CD4-positive, alpha-beta memory T cell (primary cell): ENCODE measurements around the gene PAEP. TPM values are rescaled to one million over a fixed set of nuclear protein-coding genes. Genes with fewer than 3 reads are reported as not detected.

Experiments used
- CTCF ChIA-PET: fragments of 350-600 bp; sonication (Branson Sonifier 250); formaldehyde crosslinking; loops from one replicate; lab custom pipeline; 2021; ENCODE audit warnings: inconsistent platforms; ENCODE audit not compliant: partially characterized antibody; lab: Charles Lee
- POLR2A ChIA-PET: fragments of 350-600 bp; sonication (Branson Sonifier 250); formaldehyde crosslinking; loops from one replicate; lab custom pipeline; 2021; ENCODE audit not compliant: partially characterized antibody; lab: Charles Lee
- DNase-seq, 5 donors: peaks; one replicate each; pipeline versions ENCODE4 v3.0.0 to v3.0.0-alpha.2; 2020 to 2022; ENCODE audit warnings: mixed read lengths in 1 of 5
- H3K27ac ChIP-seq: one replicate; pipeline ENCODE4 v1.7.0; 2013; ENCODE audit warnings: low read depth, low read length
- H3K27me3 ChIP-seq: 2 replicates; pipeline ENCODE4 v1.7.0; 2013; ENCODE audit warnings: mild to moderate bottlenecking, low read length, moderate library complexity; ENCODE audit not compliant: insufficient read depth
- H3K36me3 ChIP-seq: 2 replicates; pipeline ENCODE4 v1.7.0; 2013; ENCODE audit warnings: mild to moderate bottlenecking, low read length, moderate library complexity; ENCODE audit not compliant: insufficient read depth
- H3K4me1 ChIP-seq: 2 replicates; pipeline ENCODE4 v1.7.0; 2013; ENCODE audit warnings: mild to moderate bottlenecking, low read length, moderate library complexity; ENCODE audit not compliant: insufficient read depth
- H3K4me3 ChIP-seq, 2 donors: one replicate each; pipeline ENCODE4 v1.7.0; 2013; ENCODE audit warnings: low read length in 2 of 2, mild to moderate bottlenecking in 1 of 2
- H3K9me3 ChIP-seq, 2 donors: one replicate each; pipeline ENCODE4 v1.7.0; 2013; ENCODE audit warnings: low read length in 2 of 2, control low read depth in 1 of 2; ENCODE audit not compliant: control insufficient read depth in 1 of 2
- H3K27ac Mint-ChIP-seq, 7 donors: one replicate each; pipeline ENCODE4 v1.8.0; 2020 to 2021; ENCODE audit warnings: mixed read lengths in 7 of 7, mild to moderate bottlenecking in 6 of 7, inconsistent platforms in 3 of 7, moderate library complexity in 3 of 7
- H3K27me3 Mint-ChIP-seq, 2 donors: one replicate each; pipeline ENCODE4 v1.8.0; 2020 to 2021; ENCODE audit warnings: mixed read lengths in 2 of 2
- H3K36me3 Mint-ChIP-seq, 2 donors: one replicate each; pipeline ENCODE4 v1.8.0; 2020 to 2021; ENCODE audit warnings: mixed read lengths in 2 of 2, inconsistent platforms in 1 of 2, mild to moderate bottlenecking in 1 of 2
- H3K4me1 Mint-ChIP-seq, 4 donors: one replicate each; pipeline ENCODE4 v1.8.0; 2020 to 2021; ENCODE audit warnings: mixed read lengths in 4 of 4, mild to moderate bottlenecking in 1 of 4
- H3K4me3 Mint-ChIP-seq, 8 donors: one replicate each; pipeline ENCODE4 v1.8.0; 2020 to 2021; ENCODE audit warnings: mixed read lengths in 8 of 8, mild to moderate bottlenecking in 7 of 8, moderate library complexity in 6 of 8, inconsistent platforms in 3 of 8
- H3K9me3 Mint-ChIP-seq, 8 donors: one replicate each; pipeline ENCODE4 v1.8.0; 2020 to 2021; ENCODE audit warnings: mixed read lengths in 8 of 8, mild to moderate bottlenecking in 5 of 8, inconsistent platforms in 3 of 8, moderate library complexity in 1 of 8
- intact Hi-C: fragments of 100-400 bp; cut with micrococcal nuclease; formaldehyde crosslinking; loops from one replicate; pipeline ENCODE4 v1.15.1; 2023
- polyA plus RNA-seq, 2 donors: library from polyadenylated mRNA; unstranded; fragments of 300-500 nt; fragmentation: Illumina TruSeq; gene quantifications; one replicate each; pipeline ENCODE4 v1.2.3, GENCODE V29; 2021
- total RNA-seq, 2 experiments: library from RNA; stranded (reverse); gene quantifications; one replicate each; pipeline ENCODE4 v1.2.3, GENCODE V29; 2021

Gene PAEP
- total and polyA plus RNA-seq, 4 experiments from 2014 or later: not detected

- Histone ChIP-seq H3K4me1 (no peaks in the 10 kb centered on the region), H3K27me3 (no peaks in the 10 kb centered on the region), H3K36me3 (no peaks in the 10 kb centered on the region), H3K4me3 (no peak overlapping the region), H3K27ac (no peak overlapping the region), H3K9me3 (no peaks in the 10 kb centered on the region)
- intact Hi-C loops: no loop called here
- Mint-ChIP-seq H3K9me3 (peaks cover 0 to under 1% (median 0%) of the 10 kb centered on the region in 8 donors), H3K27me3 (peaks cover 2 to 4% of the 10 kb centered on the region in 2 donors), H3K4me3 (no peak overlapping the region), H3K36me3 (no peaks in the 10 kb centered on the region), H3K4me1 (peaks cover 0 to 8% (median 4%) of the 10 kb centered on the region in 4 donors), H3K27ac (no peak overlapping the region)
- CTCF ChIA-PET: no interaction called here
- POLR2A ChIA-PET: no interaction called here
- DNase-seq: no peak
Observed at GRCh38 chr9:135515083-135515951, 46.2 kb upstream of the PAEP start.

GRCh38 chr9:135516132-135516860 is 45.3 kb upstream of the PAEP start:
- Histone ChIP-seq H3K9me3 (no peaks in the 10 kb centered on the region), H3K36me3 (no peaks in the 10 kb centered on the region), H3K4me3 (no peak overlapping the region), H3K4me1 (no peaks in the 10 kb centered on the region), H3K27me3 (no peaks in the 10 kb centered on the region), H3K27ac (no peak overlapping the region)
- Mint-ChIP-seq H3K27ac (no peak overlapping the region), H3K36me3 (no peaks in the 10 kb centered on the region), H3K27me3 (peaks cover 4% of the 10 kb centered on the region in 2 donors), H3K9me3 (no peaks in the 10 kb centered on the region), H3K4me1 (peaks cover 0 to 8% (median 4%) of the 10 kb centered on the region in 4 donors), H3K4me3 (peak overlapping the region in 1 of 8 donors; percentile 11)
- intact Hi-C loops: no loop called here
- no peak for DNase-seq
- ChIA-PET POLR2A (no interaction called here), CTCF (no interaction called here)

GRCh38 chr9:135517407-135517822 is 44.1 kb upstream of the PAEP start:
- Mint-ChIP-seq H3K4me1 (peaks cover 0 to 6% (median 3%) of the 10 kb centered on the region in 4 donors), H3K4me3 (no peak overlapping the region), H3K9me3 (no peaks in the 10 kb centered on the region), H3K36me3 (no peaks in the 10 kb centered on the region), H3K27me3 (peaks cover 4% of the 10 kb centered on the region in 2 donors), H3K27ac (peak overlapping the region in 1 of 7 donors; percentile 25)
- intact Hi-C loops: no loop called here
- no peaks in the 10 kb centered on the region for H3K27me3 ChIP-seq
- H3K27ac ChIP-seq: no peak overlapping the region
- POLR2A ChIA-PET: no interaction called here
- H3K4me3 ChIP-seq: no peak overlapping the region
- no peak for DNase-seq
- H3K36me3 ChIP-seq: no peaks in the 10 kb centered on the region
- H3K4me1 ChIP-seq: no peaks in the 10 kb centered on the region
- CTCF ChIA-PET: no interaction called here
- no peaks in the 10 kb centered on the region for H3K9me3 ChIP-seq

GRCh38 chr9:135519179-135519971 is 42.2 kb upstream of the PAEP start:
- Mint-ChIP-seq H3K27me3 (peaks cover 4% of the 10 kb centered on the region in 2 donors), H3K4me3 (no peak overlapping the region), H3K4me1 (peaks cover 0 to 3% (median 0%) of the 10 kb centered on the region in 4 donors), H3K27ac (peak overlapping the region in 1 of 7 donors; percentile 64), H3K9me3 (no peaks in the 10 kb centered on the region), H3K36me3 (no peaks in the 10 kb centered on the region)
- Histone ChIP-seq H3K36me3 (no peaks in the 10 kb centered on the region), H3K4me1 (no peaks in the 10 kb centered on the region), H3K9me3 (no peaks in the 10 kb centered on the region), H3K27ac (no peak overlapping the region), H3K27me3 (no peaks in the 10 kb centered on the region), H3K4me3 (no peak overlapping the region)
- DNase-seq: no peak
- CTCF ChIA-PET: no interaction called here
- intact Hi-C loops: no loop called here
- POLR2A ChIA-PET: no interaction called here

GRCh38 chr9:135520916-135521607 is 40.5 kb upstream of the PAEP start, which contains the start of gene LCN1:
LCN1 (plus strand) TSS chr9:135521440; CDS start chr9:135521498, 58 bp downstream.
- intact Hi-C loops: no loop called here
- H3K9me3 ChIP-seq: no peaks in the 10 kb centered on the region
- CTCF ChIA-PET: no interaction called here
- DNase-seq: no peak
- no peaks in the 10 kb centered on the region for H3K4me1 ChIP-seq
- Mint-ChIP-seq H3K27ac (no peak within 1 kb of the TSS), H3K27me3 (peaks cover 4% of the 10 kb centered on the region in 2 donors), H3K4me3 (peak within 1 kb of the TSS in 1 of 8 donors; percentile 51), H3K4me1 (peaks cover 0 to 2% (median 0%) of the 10 kb centered on the region in 4 donors), H3K9me3 (no peaks in the 10 kb centered on the region), H3K36me3 (no peaks in the 10 kb centered on the region)
- no peaks in the 10 kb centered on the region for H3K27me3 ChIP-seq
- no peak within 1 kb of the TSS for H3K27ac ChIP-seq
- H3K36me3 ChIP-seq: no peaks in the 10 kb centered on the region
- H3K4me3 ChIP-seq: no peak within 1 kb of the TSS
- POLR2A ChIA-PET: no interaction called here

GRCh38 chr9:135521608-135522095 is 39.9 kb upstream of the PAEP start:
- intact Hi-C loops: no loop called here
- CTCF ChIA-PET: no interaction called here

More at GRCh38 chr9:135521608-135522095, 39.9 kb upstream of the PAEP start:
- H3K4me1 Mint-ChIP-seq: no peaks in the 10 kb centered on the region
- POLR2A ChIA-PET: no interaction called here
- no peak for DNase-seq
- no peak overlapping the region for H3K4me3 Mint-ChIP-seq
- no peak overlapping the region for H3K4me3 ChIP-seq
- H3K9me3 ChIP-seq: no peaks in the 10 kb centered on the region
- no peak overlapping the region for H3K27ac ChIP-seq
- H3K4me1 ChIP-seq: no peaks in the 10 kb centered on the region
- H3K27me3 Mint-ChIP-seq: peaks cover 4% of the 10 kb centered on the region in 2 donors
- no peak overlapping the region for H3K27ac Mint-ChIP-seq
- H3K36me3 Mint-ChIP-seq: no peaks in the 10 kb centered on the region
- H3K27me3 ChIP-seq: no peaks in the 10 kb centered on the region
- H3K9me3 Mint-ChIP-seq: no peaks in the 10 kb centered on the region
- H3K36me3 ChIP-seq: no peaks in the 10 kb centered on the region
